Pancreas (tissue), 10 donors: ENCODE data around the gene TNFRSF12A. TPM values are rescaled to one million over a fixed set of nuclear protein-coding genes. Genes with fewer than 3 reads are reported as not detected.

Source experiments
- ATAC-seq, 4 donors: fragments of 200-7000 bp; cut with Tn5 transposase; one replicate each; pipeline versions ENCODE4 v1.8.0 to v1.9.1; 2020; ENCODE audit warnings: mild to moderate bottlenecking in 4 of 4, moderate library complexity in 4 of 4
- DNase-seq, 6 donors: peaks; one replicate each; pipeline ENCODE4 v3.0.0-alpha.2; 2020
- FAIRE-seq: peaks from 2 replicates; lab custom pipeline; 2012; peaks lifted over from hg19 to GRCh38; lab: Jason Lieb, UNC
- H3K27ac ChIP-seq, 4 donors: fragments of 200-600 bp; sonication (generic); 1 replicate in 3 of 4; 2 replicates in 1 of 4; pipeline versions ENCODE4 v1.5.0 to v1.8.0; 2020
- H3K27me3 ChIP-seq, 4 donors: fragments of 200-600 bp; one replicate each; pipeline ENCODE4 v1.8.0; 2021
- H3K36me3 ChIP-seq, 3 donors: fragments of 200-600 bp; sonication (generic) in 1 of 3; one replicate each; pipeline versions ENCODE4 v1.5.0 to v1.8.0; 2020 to 2021
- H3K4me1 ChIP-seq, 3 donors: fragments of 200-600 bp; one replicate each; pipeline ENCODE4 v1.8.0; 2021
- H3K4me3 ChIP-seq, 4 donors: fragments of 200-600 bp; sonication (generic) in 2 of 4; one replicate each; pipeline versions ENCODE4 v1.5.0 to v1.8.0; 2020 to 2021
- H3K9me3 ChIP-seq, 4 donors: fragments of 200-600 bp; one replicate each; pipeline ENCODE4 v1.8.0; 2021
- CTCF ChIP-seq, 4 donors: fragments of 200-600 bp; sonication (generic) in 3 of 4; IDR thresholded peaks; one replicate each; pipeline versions ENCODE4 v1.5.0 to v1.8.0; 2021; ENCODE audit warnings: antibody characterized with exemption in 4 of 4
- WGBS, 2 donors: extraction: QIAGEN DNeasy Blood & Tissue Kit; methylation state at CpG; one replicate each; pipeline ENCODE4 v1.1.7; 2013; 5-methylcytosine and 5-hydroxymethylcytosine counted together
- intact Hi-C, 3 donors: fragments of 100-400 bp; cut with DNase I; formaldehyde crosslinking; loops; one replicate each; pipeline versions ENCODE4 v1.11.1 to v1.14.2; 2022
- polyA plus RNA-seq, 2 donors: library from polyadenylated mRNA; stranded (reverse); fragments of 200-250 nt; gene quantifications; one replicate each; pipeline ENCODE4 v1.2.3, GENCODE V29; 2013
- total RNA-seq, 6 donors: library from RNA; stranded (reverse); fragmentation: NEBNext Ultra II Directional in 4 of 6; extraction: Animal tissue kit (Norgen Biotek cat#: 25700) in 4 of 6; gene quantifications; one replicate each; pipeline versions ENCODE4 v1.2.1 to v1.2.4, GENCODE V29; 2021 to 2023
- donor health status: healthy with polysubstance abuse.
- donor health status: DM: no; HTN: no; CAD: no; lungs with moderate emphysema.
- donor health status: DM: no; HTN: no; CAD: no.
- donor health status: control.
- donor health status: control.
- donor health status: Bipolar disorder and iron deficiency.
- donor health status: DM: yes; HTN: yes; CAD: no.
- donor health status: DM: no; HTN: no; CAD: no.
- donor health status: DM: no; HTN: no; CAD: no.
- donor health status: DM: yes; HTN: yes; CAD: no.

TNFRSF12A gene, protein sequence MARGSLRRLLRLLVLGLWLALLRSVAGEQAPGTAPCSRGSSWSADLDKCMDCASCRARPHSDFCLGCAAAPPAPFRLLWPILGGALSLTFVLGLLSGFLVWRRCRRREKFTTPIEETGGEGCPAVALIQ
- total RNA-seq (10 to 100 TPM; 26.8 to 91.1 (median 66.7) TPM), polyA plus RNA-seq (100 to 1,000 TPM; 166 to 185 TPM)

DNA sequence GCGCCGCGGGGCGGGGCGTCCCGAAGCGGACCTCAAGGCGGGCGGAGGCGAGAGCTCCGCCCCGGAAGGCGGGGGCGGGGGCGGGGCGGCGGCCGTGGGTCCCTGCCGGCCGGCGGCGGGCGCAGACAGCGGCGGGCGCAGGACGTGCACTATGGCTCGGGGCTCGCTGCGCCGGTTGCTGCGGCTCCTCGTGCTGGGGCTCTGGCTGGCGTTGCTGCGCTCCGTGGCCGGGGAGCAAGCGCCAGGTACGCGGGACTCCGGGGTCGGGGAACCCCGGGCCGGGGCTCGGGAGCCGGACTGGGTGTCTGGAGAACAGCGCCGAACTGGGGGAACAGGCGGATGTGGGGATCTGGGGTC, at the start of gene TNFRSF12A:
Gene TNFRSF12A (plus strand): TSS at position 122 of the 357 bp plus-strand sequence. CDS start 30 bp downstream, at position 152.
- ATAC-seq = peak; percentile 35 to 59 (median 39)
- H3K27ac ChIP-seq = peak within 1 kb of the TSS; percentile 97 to 100 (median 98)
- peaks cover 0 to 3% (median 0%) of the 10 kb centered on the region in 3 donors for H3K36me3 ChIP-seq
- peak; percentile 73 to 92 (median 88) for DNase-seq
- H3K4me1 ChIP-seq = peaks cover 15 to 32% (median 25%) of the 10 kb centered on the region in 3 donors
- peak within 1 kb of the TSS; percentile 63 to 93 (median 76) for H3K4me3 ChIP-seq
- no peaks in the 10 kb centered on the region for H3K27me3 ChIP-seq
- no peak for TF ChIP-seq CTCF (IDR thresholded peaks at IDR 0.05)
- WGBS, 2 donors = 1% methylated on average over 41 to 49 of the region's 49 CpGs
- intact Hi-C loops = no loop called here
- no peak for FAIRE-seq
- no peaks in the 10 kb centered on the region for H3K9me3 ChIP-seq

DNA sequence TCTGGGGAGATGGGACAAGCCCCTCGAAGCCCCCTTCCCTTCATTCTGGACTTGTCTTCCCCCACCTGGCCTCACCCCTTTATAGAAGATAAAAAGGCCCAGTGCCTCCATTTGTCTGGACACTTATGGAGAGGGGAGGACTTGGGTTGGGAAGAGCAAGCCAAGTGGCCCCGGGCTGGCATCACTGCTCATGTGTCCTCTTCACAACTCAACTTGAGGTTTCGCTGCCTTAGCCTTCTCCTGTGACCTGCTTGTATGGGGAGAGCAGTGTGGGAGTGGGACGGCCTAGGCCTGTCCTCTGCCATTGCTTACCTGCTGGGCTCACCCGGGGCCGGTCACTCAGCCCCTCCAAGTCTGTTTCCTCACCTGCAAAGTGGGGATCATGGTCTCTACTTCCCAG, 49.6 kb upstream of the TNFRSF12A start:
- H3K4me1 ChIP-seq = peaks cover 0 to 9% (median 0%) of the 10 kb centered on the region in 3 donors
- H3K9me3 ChIP-seq = no peaks in the 10 kb centered on the region
- ATAC-seq (no peak), FAIRE-seq (no peak), DNase-seq (peak in 3 of 6 donors; percentile 31 to 61 (median 31))
- intact Hi-C loops = no loop called here
- WGBS, 2 donors = 78 to 85% methylated on average over 6 of the region's 6 CpGs
- no peak overlapping the region for H3K27ac ChIP-seq
- H3K27me3 ChIP-seq = peaks cover 0 to 19% (median 8%) of the 10 kb centered on the region in 4 donors
- no peaks in the 10 kb centered on the region for H3K36me3 ChIP-seq
- H3K4me3 ChIP-seq = peak overlapping the region in 2 of 4 donors; percentile 74 to 92
- no peak for TF ChIP-seq CTCF (IDR thresholded peaks at IDR 0.05)

- TF ChIP-seq CTCF (IDR thresholded peaks at IDR 0.05) = no peak
- WGBS, 2 donors = 94 to 96% methylated on average over 32 to 35 of the region's 35 CpGs
- no peak for FAIRE-seq
- peaks cover 0 to 14% (median 4%) of the 10 kb centered on the region in 4 donors for H3K27me3 ChIP-seq
- no peak overlapping the region for H3K4me3 ChIP-seq
- no peak for ATAC-seq
- no peaks in the 10 kb centered on the region for H3K36me3 ChIP-seq
- H3K27ac ChIP-seq = no peak overlapping the region
- DNase-seq = peak in 3 of 6 donors; percentile 34 to 83 (median 52)
- intact Hi-C loops = no loop called here
- H3K9me3 ChIP-seq = no peaks in the 10 kb centered on the region
- H3K4me1 ChIP-seq = peaks cover 0 to 9% (median 2%) of the 10 kb centered on the region in 3 donors
These were observed 48.8 kb upstream of the TNFRSF12A start for GRCh38 chr16:2971134-2971984.

- Histone ChIP-seq H3K36me3 (no peaks in the 10 kb centered on the region), H3K27me3 (peaks cover 0 to 12% (median 4%) of the 10 kb centered on the region in 4 donors), H3K4me1 (peaks cover 8 to 16% (median 11%) of the 10 kb centered on the region in 3 donors), H3K4me3 (no peak overlapping the region), H3K27ac (no peak overlapping the region), H3K9me3 (no peaks in the 10 kb centered on the region)
- TF ChIP-seq CTCF (IDR thresholded peaks at IDR 0.05) = no peak
- DNase-seq = peak in 3 of 6 donors; percentile 21 to 63 (median 52)
- no peak for FAIRE-seq
- no peak for ATAC-seq
- intact Hi-C loops = no loop called here
- WGBS, 2 donors = 86 to 87% methylated on average over 15 of the region's 15 CpGs
These were observed 48.0 kb upstream of the TNFRSF12A start for GRCh38 chr16:2971985-2972784.
